ENCODE measurements around the gene GPR176.

DNA sequence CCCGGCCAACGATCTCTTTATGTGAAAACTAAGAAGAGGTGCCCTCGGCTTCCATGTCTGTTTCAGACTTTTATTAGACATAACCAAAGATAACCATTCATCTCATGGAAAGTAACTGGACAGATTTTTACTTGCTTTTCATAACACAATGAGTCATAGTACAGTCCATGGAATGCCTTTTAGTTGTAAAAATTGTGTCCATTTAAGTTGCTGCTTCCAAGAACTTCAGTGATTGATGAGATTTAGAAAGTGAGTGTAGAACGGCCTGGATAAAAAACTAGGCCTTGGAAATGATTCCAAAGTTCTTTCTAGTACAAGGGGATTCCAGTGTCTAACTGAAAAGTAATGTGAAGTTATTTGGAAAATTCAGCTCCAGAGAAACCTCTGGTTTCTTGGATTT, 24.7 kb upstream of the GPR176 start:
- TF ChIP-seq, protein P1, sequence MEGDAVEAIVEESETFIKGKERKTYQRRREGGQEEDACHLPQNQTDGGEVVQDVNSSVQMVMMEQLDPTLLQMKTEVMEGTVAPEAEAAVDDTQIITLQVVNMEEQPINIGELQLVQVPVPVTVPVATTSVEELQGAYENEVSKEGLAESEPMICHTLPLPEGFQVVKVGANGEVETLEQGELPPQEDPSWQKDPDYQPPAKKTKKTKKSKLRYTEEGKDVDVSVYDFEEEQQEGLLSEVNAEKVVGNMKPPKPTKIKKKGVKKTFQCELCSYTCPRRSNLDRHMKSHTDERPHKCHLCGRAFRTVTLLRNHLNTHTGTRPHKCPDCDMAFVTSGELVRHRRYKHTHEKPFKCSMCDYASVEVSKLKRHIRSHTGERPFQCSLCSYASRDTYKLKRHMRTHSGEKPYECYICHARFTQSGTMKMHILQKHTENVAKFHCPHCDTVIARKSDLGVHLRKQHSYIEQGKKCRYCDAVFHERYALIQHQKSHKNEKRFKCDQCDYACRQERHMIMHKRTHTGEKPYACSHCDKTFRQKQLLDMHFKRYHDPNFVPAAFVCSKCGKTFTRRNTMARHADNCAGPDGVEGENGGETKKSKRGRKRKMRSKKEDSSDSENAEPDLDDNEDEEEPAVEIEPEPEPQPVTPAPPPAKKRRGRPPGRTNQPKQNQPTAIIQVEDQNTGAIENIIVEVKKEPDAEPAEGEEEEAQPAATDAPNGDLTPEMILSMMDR (IDR thresholded peaks at IDR 0.05), result no peak
- no peak for TF ChIP-seq EP300 (IDR thresholded peaks at IDR 0.05)
